Retina (tissue), 1 donor: ENCODE measurements around the gene IL17D.
A peak's percentile ranks its signal among the peaks of the same experiment; 100 is the strongest.

Source experiments
- DNase-seq: peaks from one replicate; pipeline ENCODE4 v3.0.0-alpha.2; 2016

The IL17D gene

GRCh38 chr13:20696073-20696472, 7.4 kb upstream of the IL17D start:
- DNase-seq, result no peak

DNA sequence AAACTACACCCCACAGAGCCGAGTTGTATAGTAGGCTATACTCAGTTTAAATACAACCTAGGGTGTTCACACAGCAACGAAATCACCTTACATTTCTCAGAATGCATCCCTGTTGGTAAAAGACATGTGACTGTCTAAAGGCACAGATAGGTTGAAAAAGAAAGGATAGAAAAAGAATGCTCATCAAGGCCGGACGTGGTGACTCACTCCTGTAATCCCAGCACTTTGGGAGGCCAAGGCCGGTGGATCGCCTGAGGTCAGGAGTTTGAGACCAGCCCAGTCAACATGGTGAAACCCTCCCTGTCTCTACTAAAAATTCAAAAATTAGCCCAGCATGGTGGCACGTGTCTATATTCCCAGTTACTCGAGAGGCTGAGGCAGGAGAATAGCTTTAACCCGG, 3.8 kb upstream of the IL17D start:
- DNase-seq, result no peak

GRCh38 chr13:20700288-20700687, 3.2 kb upstream of the IL17D start:
- no peak for DNase-seq

GRCh38 chr13:20701461-20701860, 2.0 kb upstream of the IL17D start:
- no peak for DNase-seq

GRCh38 chr13:20702530-20702914, 977 bp upstream of the IL17D start:
- DNase-seq, result no peak

DNA sequence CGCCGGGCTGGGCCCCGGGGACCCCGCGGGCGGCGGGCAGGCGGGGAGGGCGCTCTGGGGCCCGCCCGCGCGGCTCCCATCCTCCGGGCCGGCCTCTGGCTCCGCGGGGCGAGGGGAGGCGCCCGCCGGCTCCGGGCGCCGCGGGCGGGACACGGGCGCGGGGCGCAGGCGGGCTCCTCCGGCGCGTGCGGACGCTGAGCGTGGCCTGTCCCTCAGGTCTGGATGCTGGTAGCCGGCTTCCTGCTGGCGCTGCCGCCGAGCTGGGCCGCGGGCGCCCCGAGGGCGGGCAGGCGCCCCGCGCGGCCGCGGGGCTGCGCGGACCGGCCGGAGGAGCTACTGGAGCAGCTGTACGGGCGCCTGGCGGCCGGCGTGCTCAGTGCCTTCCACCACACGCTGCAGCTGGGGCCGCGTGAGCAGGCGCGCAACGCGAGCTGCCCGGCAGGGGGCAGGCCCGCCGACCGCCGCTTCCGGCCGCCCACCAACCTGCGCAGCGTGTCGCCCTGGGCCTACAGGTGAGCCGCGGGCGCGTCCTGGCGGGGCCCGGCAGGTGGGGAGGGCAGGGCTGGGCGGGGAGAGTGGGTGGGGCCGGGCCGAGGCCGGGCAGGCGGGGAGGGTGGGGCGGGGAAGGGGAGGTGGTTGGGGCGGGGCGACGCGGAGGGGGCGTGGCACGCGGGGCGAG, 420 bp downstream of the IL17D start:
- peak; percentile 74 for DNase-seq

GRCh38 chr13:20704459-20705069, 1.1 kb downstream of the IL17D start:
- DNase-seq, result no peak

- no peak for DNase-seq
Observed at GRCh38 chr13:20706661-20707060, 3.2 kb downstream of the IL17D start.

GRCh38 chr13:20708216-20708615, 4.7 kb downstream of the IL17D start:
- no peak for DNase-seq

- no peak for DNase-seq
Observed at GRCh38 chr13:20709369-20709768, 5.9 kb downstream of the IL17D start.

- DNase-seq, result no peak
Observed at GRCh38 chr13:20709782-20710181, 6.3 kb downstream of the IL17D start.

DNA sequence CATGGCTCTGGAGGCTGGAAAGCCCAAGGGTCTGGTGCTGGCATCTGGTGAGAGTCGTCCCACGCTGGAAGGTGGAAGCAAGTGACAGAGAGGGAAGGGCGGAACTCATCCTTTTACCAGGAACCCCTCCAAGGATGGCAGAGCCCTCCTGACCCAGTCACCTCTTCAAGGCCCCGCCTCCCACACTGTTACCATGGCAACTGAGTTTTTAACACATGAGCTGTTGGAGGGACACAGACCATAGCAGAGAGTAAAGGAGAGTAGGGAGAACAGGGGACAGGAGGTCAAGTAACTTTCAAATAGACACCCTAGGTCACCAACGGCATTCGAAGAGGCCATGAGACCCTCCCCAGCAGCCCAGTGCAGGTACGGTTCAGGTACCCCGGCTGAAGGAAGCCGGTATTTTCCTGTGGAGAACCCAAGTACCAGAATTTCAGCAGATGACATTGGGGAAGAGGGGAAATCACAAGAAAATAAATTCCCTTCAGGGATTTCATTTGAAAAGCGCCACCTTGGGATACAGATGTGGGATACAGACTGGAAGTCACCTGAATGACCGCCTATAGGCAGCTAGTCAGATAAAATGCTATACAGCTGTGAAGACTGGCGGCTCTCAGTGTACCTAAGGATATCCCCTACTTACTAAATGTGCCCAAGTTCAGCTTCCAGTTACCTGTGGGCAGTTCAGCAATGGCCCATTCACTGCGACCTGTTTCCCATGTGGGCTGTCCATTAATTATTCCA, 8.0 kb downstream of the IL17D start:
- no peak for DNase-seq

- no peak for DNase-seq
Observed at GRCh38 chr13:20713014-20713376, 9.5 kb downstream of the IL17D start.

DNA sequence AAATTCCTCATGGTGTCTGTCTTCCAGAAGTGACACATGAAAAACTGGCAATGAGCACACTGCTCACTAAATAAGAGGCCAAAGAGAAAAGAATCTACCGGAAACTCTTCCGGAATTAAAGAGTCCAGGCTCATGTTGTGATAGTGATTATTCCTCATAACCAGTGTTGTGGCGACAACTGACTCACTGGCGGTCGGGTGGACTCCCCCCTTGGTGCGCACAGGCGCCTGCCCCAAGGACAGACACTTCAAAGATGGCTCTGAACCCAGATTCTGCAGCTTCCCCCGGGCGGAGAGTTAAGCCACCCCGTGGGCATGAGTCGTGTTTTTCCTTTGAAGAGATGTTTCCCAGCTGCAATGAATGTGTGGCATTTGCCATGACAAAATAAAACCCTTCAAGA, 10.3 kb downstream of the IL17D start:
- no peak for DNase-seq

DNA sequence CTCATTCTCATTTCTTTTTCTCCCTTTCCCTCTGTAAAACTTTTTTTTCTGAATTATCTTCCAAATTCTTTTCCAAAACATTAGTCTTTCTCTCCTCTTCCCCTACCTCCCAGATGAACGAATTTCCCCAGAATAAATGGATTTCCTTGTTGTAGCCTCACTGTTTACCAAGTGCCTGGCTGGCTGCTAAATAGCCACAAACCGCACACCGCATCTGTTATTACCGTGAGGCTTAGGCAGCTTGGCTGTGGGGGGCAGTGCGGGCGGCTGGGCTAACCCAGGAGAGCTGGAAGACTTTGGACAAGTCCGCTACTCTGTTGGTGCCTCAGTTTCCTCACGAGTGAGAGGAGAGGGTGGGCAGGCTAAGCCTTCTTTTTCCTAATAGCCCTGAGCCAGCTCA, 10.7 kb downstream of the IL17D start:
- no peak for DNase-seq

DNA sequence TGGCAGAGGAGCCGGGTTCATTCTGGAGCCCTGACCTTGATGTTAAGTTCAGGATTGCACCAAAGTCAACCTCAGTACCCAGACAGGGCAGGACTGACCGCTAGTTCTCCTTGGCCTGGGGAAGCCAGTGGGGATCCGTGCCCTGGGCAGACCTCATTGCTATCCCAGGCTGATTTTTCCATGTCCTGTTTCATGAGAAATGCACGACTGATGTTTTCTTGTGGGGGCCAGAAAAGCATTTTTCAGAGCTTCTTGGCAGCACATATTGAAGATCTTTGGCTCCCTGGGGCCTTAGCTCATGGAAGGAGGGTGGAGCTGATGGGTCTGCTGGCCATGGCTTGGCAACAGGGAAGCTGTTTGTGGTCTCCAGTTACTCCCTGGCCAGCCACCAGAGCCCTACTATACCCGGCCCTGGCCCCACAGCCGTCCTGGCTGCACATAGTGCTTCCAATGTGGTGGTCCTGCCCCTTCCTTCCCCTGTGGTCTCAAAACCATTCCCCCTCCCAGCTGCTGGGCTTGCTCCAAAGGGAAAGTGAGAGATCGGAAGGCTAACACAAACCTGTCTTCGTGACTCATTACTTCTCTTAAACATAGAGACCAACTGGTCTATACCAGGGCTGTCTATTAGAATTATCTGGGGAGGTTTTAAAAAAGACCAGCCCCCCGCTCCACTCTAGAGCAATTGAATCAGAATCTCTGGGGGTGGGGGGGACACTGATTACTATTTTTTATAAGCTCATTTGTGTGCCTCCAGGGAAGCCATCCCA, 11.2 kb downstream of the IL17D start:
- no peak for DNase-seq

- no peak for DNase-seq
Observed at GRCh38 chr13:20715330-20715712, 11.8 kb downstream of the IL17D start.

GRCh38 chr13:20716951-20717350, 13.5 kb downstream of the IL17D start:
- peak; percentile 84 for DNase-seq

DNA sequence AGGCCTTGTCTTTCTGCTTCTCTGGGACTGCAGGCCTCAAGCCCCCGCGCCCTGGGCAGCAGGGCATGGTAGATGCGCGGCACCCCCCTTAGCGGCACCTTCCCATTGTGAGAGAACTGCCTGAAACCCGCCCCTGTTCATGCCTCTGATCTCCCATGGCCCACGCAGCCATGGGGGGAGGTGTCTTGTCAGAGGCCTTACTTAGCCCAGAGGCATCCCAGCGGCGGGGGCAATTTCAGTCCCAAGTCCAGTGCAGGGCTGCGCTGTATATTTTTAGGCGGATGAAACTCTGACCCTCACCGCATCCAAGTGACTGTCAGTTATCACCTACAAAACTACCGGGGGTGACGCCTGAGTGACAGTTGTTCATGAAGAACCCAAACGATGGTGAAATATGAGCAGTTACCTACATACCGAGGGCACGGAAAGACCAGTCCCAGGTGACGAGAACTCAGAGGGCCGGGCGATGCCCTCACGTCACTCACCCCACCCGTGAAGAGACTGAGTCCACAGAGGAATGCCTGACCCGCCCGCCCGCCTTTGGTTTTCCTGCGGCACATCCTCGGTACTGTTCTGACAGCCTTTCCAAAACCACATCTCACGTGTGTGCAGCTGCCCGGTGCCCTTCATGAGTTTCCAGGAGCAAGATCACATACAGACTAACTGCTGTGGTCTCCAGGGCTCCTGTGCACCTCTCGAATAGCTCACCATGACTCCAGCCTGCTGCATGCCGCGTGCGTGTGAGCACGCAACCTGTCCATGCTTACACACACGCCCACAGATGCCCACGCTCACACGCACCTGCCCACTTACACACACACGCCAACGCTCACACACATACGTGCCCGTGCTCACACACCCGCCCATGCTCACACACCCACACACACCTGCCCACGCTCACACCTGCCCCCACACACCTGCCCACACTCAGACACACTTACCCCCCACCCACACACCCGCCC, 14.4 kb downstream of the IL17D start:
- DNase-seq, result no peak

DNA sequence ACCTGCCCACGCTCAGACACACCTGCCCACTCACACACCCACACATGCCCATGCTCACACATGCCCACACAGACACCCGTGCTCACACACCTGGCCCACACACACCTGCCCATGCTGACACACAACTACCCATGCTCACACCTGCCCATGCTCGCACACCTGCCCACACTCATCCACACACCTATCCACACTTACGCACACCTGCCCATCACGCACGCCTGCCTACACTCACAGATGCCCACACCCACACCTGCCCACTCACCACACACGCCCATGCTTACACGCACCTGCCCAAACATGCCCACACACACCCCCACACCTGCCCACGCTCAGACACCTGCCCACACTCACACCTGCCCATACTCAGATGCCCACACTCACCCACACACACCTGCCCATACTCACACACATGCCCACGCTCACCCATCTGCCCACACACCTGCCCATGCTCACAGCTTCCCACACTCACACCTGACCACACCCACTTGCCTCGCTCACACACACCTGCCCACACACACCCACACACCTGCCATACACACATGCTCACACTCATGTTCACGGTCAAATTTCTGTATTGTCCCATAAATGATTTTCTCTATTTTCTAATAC, 15.6 kb downstream of the IL17D start:
- DNase-seq, result no peak

DNA sequence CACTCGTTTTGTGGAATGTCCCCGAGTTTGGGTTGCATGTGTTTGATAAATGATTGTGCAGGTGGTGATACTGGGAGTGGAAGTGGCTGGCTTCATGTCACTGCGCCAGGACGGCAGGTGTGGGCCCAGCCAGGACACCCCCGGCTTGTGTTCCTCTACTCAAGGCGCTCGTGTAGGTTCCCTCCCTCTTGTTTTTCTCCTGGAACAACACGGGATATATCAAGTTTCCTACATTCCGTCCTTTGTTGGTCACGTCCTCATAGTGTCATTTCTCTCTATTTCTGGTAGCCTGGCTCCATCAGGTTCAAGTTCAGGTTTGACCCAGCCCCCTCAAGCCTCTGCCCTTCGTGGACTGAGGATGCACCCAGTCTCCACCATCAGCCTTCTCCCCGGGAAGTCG, 16.3 kb downstream of the IL17D start:
- DNase-seq, result no peak

- no peak for DNase-seq
Observed at GRCh38 chr13:20720499-20720898, 17.0 kb downstream of the IL17D start.
